HepG2 (cell line): ENCODE measurements around the gene SRCIN1. TPM values are rescaled to one million over a fixed set of nuclear protein-coding genes. Genes with fewer than 3 reads are reported as not detected.

Source experiments
- DBP ChIP-seq: sonication (generic); formaldehyde crosslinking; IDR thresholded peaks from 2 replicates; pipeline ENCODE4 v1.4.0; 2020; ENCODE audit warnings: missing genetic modification reagents; ENCODE audit errors: not compliant biosample characterization
- GATA4 ChIP-seq: sonication (generic); IDR thresholded peaks from 2 replicates; pipeline ENCODE4 v1.6.1; 2016; ENCODE audit warnings: antibody characterized with exemption, low read depth, borderline replicate concordance
- HOMEZ ChIP-seq: IDR thresholded peaks from 2 replicates; pipeline ENCODE4 v1.6.1; 2016; ENCODE audit warnings: low read depth
- IKZF4 ChIP-seq: sonication (generic); formaldehyde crosslinking; IDR thresholded peaks from 2 replicates; pipeline ENCODE4 v1.5.1; 2020; ENCODE audit warnings: borderline replicate concordance, mild to moderate bottlenecking, low read depth, missing genetic modification reagents; ENCODE audit errors: not compliant biosample characterization
- MTF1 ChIP-seq: sonication (generic); formaldehyde crosslinking; IDR thresholded peaks from 2 replicates; pipeline ENCODE4 v1.5.0; 2020; ENCODE audit warnings: missing genetic modification reagents
- RBM22 ChIP-seq: fragments of 200-400 bp; formaldehyde crosslinking; optimal IDR thresholded peaks from 2 replicates; pipeline ENCODE3; 2017; ENCODE audit warnings: mild to moderate bottlenecking, low read length, moderate library complexity
- SALL2 ChIP-seq: sonication (generic); formaldehyde crosslinking; IDR thresholded peaks from 2 replicates; pipeline ENCODE4 v1.8.1; 2023; ENCODE audit warnings: mild to moderate bottlenecking, missing genetic modification reagents, inconsistent platforms
- SNAPC2 ChIP-seq: sonication (generic); formaldehyde crosslinking; IDR thresholded peaks from 2 replicates; pipeline ENCODE4 v1.8.1; 2022; ENCODE audit warnings: mild to moderate bottlenecking, missing genetic modification reagents
- TMF1 ChIP-seq: sonication (generic); formaldehyde crosslinking; IDR thresholded peaks from 2 replicates; pipeline ENCODE4 v1.8.1; 2022; ENCODE audit warnings: low read depth, missing genetic modification reagents
- ZBTB10 ChIP-seq: sonication (generic); formaldehyde crosslinking; IDR thresholded peaks from 2 replicates; pipeline ENCODE4 v1.4.0; 2020; ENCODE audit warnings: missing genetic modification reagents, borderline replicate concordance
- ZNF280D ChIP-seq: sonication (generic); formaldehyde crosslinking; IDR thresholded peaks from 2 replicates; pipeline ENCODE4 v1.5.1; 2020; ENCODE audit warnings: mild to moderate bottlenecking, missing genetic modification reagents
- ZNF496 ChIP-seq: sonication (generic); formaldehyde crosslinking; IDR thresholded peaks from 2 replicates; pipeline ENCODE4 v1.8.1; 2023; ENCODE audit warnings: mild to moderate bottlenecking, moderate library complexity, missing genetic modification reagents; ENCODE audit not compliant: insufficient replicate concordance
- ZNF577 ChIP-seq: sonication (generic); formaldehyde crosslinking; IDR thresholded peaks from 2 replicates; pipeline ENCODE4 v1.4.0; 2020; ENCODE audit warnings: mild to moderate bottlenecking, low read depth, missing genetic modification reagents, borderline replicate concordance
- ZNF616 ChIP-seq: sonication (generic); formaldehyde crosslinking; IDR thresholded peaks from 2 replicates; pipeline ENCODE4 v1.5.0; 2020; ENCODE audit warnings: low read depth, mild to moderate bottlenecking, missing genetic modification reagents
- ZNF704 ChIP-seq: sonication (generic); formaldehyde crosslinking; IDR thresholded peaks from 2 replicates; pipeline ENCODE4 v1.8.1; 2023; ENCODE audit warnings: mild to moderate bottlenecking, inconsistent platforms, moderate library complexity, missing genetic modification reagents, borderline replicate concordance
- ZNF747 ChIP-seq: sonication (generic); formaldehyde crosslinking; IDR thresholded peaks from 2 replicates; pipeline ENCODE4 v1.8.1; 2023; ENCODE audit warnings: missing genetic modification reagents, mild to moderate bottlenecking, borderline replicate concordance
- polyA plus RNA-seq, 8 experiments: library from polyadenylated mRNA; depleted of rRNA in 3 of 8; stranded (reverse) in 7 of 8; unstranded in 1 of 8; fragments of >200 nt; fragmentation: Illumina TruSeq in 4 of 8; extraction: Trizol in 4 of 8; gene quantifications; 2 replicates each; pipeline versions ENCODE4 v1.2.1 to v1.2.3, GENCODE V29; 2011 to 2016; ENCODE audit warnings: low read depth in 4 of 8, missing spikeins in 1 of 8, mixed read lengths in 1 of 8; ENCODE audit not compliant: insufficient read depth in 1 of 8
- total RNA-seq, 5 experiments: library from RNA; depleted of rRNA; stranded (reverse); fragments of >200 nt; fragmentation: Illumina TruSeq; extraction: Trizol; gene quantifications; 2 replicates each; pipeline ENCODE4 v1.2.3, GENCODE V29; 2016; ENCODE audit warnings: low read depth in 1 of 5

Gene SRCIN1
- total and polyA plus RNA-seq, 2 of the 13 experiments (the other 11 are each of a cell fraction or from before 2014, with no cell fraction given): 1.2 to 9.6 TPM

GRCh38 chr17:38613981-38614779, 8.4 kb upstream of the SRCIN1 start (continued):
- TF ChIP-seq GATA4 (peak; percentile 94), ZBTB10 (CRISPR knock-in tag) (no peak), SALL2 (CRISPR knock-in tag) (peak; percentile 97), SNAPC2 (CRISPR knock-in tag) (peak; percentile 81), IKZF4 (CRISPR knock-in tag) (no peak), ZNF280D (CRISPR knock-in tag) (peak; percentile 96; the same call in 1 of the 2 replicates), HOMEZ (CRISPR knock-in tag) (peak; percentile 84), MTF1 (CRISPR knock-in tag) (no peak), ZNF747 (CRISPR knock-in tag) (no peak; the same call in 1 of the 2 replicates), ZNF577 (CRISPR knock-in tag) (no peak), DBP (CRISPR knock-in tag) (no peak), TMF1 (no peak), ZNF704 (CRISPR knock-in tag) (no peak), RBM22 (no peak), ZNF496 (no peak), ZNF616 (no peak)
